HG03558 (cell line): ENCODE results near the gene GSAP.
"Not testable (repeated sequence)": the region's sequence is repeated elsewhere in the genome, so short reads cannot be mapped to it uniquely, and the experiment has no call there.

Source experiments
- ATAC-seq: cut with Tn5 transposase; IDR thresholded peaks from one replicate; pipeline ENCODE4 v1.9.1; 2021; ENCODE audit warnings: moderate number of reproducible peaks; ENCODE audit not compliant: unreplicated experiment; ENCODE audit errors: extremely low read depth

The GSAP gene

DNA sequence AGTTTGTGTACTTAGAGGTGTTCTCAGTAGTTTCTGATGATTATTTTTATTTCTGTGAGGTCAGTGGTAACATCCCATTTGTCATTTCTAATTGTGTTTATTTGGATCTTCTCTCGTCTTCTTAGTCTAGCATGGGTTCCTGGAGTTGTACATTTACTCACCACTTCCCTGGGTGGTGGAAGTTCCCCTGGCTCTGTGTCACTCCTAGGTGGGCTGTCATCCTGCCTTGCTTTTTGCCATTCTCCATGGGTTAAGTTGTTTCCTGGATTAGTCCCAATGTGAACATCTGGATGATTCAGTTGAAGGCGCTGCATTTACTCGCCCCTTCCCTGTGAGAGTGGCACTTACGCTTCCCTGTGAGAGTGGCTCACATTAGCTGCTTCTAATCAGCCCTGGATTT lies 48.2 kb downstream of the GSAP start:
- no peak for ATAC-seq

- no peak for ATAC-seq
Measured at GRCh38 chr7:77362905-77363304, 53.2 kb downstream of the GSAP start.

DNA sequence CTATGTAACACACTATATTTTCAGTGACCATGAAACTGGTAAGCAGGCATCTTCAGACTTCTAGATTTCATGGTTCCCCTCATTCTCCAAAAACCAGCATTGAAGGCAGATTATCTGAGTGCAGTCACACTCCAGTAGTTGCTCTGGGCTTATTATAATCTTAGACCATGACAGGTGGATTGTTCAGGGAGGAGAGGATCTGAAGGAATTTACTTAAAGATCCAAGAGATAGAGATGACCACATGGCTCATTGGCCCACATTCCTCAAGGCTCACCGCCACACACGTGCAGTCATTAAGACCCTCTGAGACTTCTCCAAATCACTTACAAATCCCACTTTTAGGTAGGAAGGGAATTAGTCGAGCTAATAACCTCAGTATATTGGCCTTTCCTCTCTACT lies 55.2 kb downstream of the GSAP start:
- no peak for ATAC-seq

DNA sequence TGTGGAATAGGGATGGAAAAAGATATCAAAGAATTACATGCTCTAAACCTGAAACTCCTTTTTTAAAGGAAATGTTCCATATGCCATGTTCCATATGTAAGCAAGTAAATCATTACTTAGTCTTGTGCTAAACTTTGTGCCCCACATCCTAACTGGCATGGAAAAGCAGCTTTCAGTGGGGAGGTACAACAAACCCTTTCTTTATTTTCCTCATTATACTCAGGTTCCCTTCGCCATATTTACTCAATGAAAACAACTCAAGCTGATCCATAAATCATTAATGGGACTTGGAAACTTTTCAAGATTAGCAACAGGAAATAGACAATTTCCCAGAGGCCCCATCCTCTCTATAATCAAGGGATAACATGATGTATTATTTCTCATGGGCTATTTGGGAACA lies 56.0 kb downstream of the GSAP start:
- ATAC-seq: no peak

DNA sequence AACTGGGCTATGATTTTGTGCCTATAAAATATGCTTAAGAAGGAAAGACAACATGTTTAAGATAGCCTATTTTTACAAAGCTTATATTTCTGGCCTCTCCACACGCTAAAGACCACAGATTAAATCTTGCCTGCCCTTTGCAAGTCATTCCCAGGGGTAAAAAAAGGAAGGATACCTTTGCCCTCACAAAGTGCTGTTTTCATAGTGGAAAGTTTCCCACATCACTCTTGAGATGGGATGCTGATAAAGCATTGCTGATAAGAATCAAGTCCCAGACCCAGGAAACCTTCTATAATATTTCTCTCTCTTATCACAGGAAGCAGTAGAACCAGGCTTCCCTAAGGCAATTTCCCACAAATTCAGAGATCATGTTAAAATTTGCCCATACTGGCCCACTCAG lies 56.5 kb downstream of the GSAP start:
- ATAC-seq: no peak

DNA sequence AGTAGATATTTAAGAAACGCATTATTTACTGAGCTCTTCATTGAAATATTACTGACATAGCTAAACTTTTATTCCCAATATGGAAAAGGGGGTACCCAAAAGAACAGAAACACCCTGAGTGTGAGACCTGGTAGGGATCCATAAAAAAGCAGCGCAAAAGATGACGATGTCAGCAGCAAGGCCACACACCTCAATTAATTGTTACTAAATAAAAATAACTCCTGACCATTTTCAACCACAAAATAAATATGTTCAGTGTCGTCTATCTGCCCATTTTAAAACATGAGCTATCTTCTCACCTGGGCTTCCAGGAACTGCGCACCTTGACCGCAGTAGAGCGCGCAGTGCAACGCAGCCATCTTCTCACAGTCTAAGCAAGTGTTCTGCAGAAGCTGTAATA lies 61.2 kb downstream of the GSAP start:
- ATAC-seq: no peak

GRCh38 chr7:77354484-77354883 lies 61.7 kb downstream of the GSAP start:
- no peak for ATAC-seq

GRCh38 chr7:77353911-77354310 lies 62.2 kb downstream of the GSAP start:
- ATAC-seq: no peak

DNA sequence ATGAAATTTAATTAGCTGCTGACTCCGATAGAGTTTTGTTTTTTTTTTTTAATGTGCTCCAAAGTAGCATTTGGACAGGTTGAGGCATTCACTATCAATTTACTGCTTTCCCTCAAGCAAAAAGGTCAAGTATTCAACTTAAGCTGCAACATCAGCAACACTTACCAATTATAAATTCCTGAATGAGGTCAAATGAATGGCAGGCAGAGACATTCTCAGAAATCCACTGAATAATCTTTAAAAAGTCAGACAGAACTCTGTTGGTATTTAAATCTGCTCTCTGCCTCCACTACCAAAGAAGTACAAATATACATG lies 62.8 kb downstream of the GSAP start:
- no peak for ATAC-seq

DNA sequence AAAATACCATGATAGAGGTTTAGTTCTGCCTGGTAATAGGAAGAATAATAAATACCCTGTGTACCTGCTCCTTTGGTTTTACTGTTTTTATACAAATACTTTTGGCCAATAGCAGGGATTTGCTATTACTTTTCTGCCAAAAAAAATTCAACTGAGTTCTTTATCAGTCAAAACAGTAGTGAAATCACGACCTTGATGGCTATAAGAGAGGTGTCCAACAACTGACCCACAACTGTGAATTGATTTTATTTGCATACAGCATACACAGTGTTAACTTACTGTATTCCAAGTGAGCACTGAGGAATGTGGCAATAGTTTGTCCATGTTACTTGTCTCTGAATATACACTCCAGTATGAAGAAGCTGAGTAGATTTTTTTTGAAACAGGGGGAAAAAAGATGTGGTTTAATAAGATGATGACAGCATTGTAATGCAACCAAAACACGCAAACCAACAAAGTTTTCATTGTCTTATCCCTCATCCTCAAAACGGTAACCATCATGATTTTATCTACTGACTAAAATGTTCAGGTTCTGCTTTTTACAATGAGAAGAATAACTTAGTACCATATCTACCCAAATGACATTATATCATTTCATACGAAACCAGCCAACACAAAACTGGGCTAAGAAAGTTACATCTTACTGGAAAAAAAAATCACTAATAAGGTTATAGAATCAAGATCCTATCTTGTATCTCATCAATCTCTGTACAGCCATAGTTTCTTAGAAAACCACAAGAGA lies 63.3 kb downstream of the GSAP start:
- no peak for ATAC-seq

- ATAC-seq: peak; percentile 89
Measured at GRCh38 chr7:77351539-77352004, 64.6 kb downstream of the GSAP start.

GRCh38 chr7:77349141-77349540 lies 67.0 kb downstream of the GSAP start:
- no peak for ATAC-seq

- no peak for ATAC-seq
Measured at GRCh38 chr7:77348371-77348813, 67.8 kb downstream of the GSAP start.

DNA sequence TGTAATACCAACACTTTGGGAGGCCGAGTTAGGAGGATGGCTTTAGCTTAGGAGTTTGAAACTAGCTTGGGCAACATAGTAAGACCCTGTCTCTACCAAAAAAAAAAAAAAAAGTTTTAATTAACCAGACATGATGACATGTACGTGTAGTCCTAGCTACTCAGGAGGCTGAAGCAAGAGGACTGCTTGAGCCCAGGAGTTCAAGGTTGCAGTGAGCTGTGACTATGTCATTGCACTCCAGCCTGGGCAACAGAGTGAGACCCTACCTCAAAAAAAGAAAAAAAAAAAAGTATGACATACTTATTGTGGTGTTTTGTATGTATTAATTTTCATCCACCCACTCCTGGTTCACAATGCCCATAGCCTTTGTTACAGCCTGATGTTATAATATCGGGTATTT lies 69.7 kb downstream of the GSAP start:
- ATAC-seq: no peak

DNA sequence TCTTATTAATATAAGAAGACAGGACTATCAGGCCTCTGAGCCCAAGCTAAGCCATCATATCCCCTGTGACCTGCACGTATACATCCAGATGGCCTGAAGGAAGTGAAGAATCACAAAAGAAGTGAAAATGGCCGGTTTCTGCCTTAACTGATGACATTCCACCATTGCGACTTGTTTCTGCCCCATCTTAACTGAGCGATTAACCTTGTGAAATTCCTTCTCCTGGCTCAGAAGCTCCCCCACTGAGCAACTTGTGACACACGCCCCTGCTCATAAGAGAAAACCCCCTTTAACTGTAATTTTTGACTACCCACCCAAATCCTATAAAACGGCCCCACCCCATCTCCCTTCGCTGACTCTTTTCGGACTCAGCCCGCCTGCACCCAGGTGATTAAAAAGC lies 70.7 kb downstream of the GSAP start:
- not testable (repeated sequence) for ATAC-seq

DNA sequence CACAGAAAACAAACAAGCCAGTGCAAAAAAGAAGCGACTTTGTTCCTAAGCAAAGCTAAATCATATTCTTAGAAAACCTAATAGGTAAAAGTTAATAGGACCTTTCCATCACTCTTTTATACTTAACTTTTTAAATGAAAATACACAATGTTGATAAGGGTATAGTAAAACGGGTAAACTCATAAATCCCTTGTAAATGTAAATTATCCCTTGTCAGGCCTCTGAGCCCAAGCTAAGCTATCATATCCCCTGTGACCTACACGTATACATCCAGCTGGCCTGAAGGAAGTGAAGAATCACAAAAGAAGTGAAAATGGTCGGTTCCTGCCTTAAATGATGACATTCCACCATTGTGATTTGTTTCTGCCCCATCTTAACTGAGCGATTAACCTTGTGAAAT lies 76.4 kb downstream of the GSAP start:
- no peak for ATAC-seq

DNA sequence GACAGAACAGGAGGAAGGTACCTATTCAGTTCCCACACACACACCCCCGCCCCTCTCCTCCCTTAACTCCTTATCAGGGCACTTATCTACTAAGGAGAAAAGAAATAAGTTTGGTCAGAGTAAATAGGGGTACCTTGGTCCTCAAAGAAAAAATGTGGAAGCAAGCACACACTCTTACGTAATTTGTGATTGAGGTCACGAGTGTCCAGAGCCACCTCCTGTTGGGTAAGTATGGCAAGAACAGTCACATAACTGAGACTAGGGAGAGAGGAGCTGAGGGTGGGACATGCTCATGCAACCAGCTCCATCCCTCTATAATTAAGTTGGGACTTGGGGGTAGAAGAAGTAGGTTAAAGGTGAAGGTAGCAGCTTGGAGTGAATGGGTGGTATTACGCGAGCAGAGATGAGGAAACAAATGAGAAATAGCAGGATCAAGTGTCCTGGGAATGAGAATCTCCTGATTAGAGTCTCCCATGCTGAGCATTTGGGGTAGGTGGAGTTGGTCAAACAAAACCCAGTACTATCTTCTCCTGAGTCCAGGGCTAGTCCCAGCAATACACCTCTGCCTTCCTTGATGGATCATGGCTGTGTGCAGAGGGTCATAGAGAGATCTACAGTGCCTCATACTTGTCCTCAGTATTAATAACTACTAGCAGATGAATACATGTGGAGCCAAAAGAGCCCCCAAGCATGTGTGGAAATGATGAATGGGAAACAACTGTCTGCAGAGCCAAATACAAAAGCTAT lies 77.1 kb downstream of the GSAP start:
- no peak for ATAC-seq

GRCh38 chr7:77338260-77338659 lies 77.9 kb downstream of the GSAP start:
- ATAC-seq: no peak

DNA sequence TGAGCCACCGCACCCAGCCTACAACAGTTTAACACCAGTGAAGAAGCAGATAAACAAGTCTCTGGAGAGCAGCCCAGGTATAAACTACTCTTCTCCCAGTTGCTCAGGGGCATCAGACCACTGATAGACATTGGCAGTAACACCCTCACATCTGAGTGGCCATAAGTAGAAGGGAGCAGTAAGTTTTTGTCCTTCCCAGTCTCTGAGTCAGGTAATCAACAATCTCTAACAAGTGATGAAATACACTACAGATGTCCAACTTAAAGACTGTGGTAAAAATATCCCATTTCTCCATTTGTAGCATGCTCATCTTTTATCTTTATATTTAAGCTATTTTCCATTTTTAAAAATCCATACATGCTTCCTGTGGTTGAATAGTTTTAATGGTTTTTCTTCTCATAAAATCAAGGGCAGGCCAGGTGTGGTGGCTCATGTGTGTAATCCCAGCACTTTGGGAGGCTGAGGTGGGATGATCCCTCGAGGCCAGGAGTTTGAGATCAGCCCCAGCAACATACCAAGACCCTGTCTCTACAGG lies 78.6 kb downstream of the GSAP start:
- no peak for ATAC-seq

DNA sequence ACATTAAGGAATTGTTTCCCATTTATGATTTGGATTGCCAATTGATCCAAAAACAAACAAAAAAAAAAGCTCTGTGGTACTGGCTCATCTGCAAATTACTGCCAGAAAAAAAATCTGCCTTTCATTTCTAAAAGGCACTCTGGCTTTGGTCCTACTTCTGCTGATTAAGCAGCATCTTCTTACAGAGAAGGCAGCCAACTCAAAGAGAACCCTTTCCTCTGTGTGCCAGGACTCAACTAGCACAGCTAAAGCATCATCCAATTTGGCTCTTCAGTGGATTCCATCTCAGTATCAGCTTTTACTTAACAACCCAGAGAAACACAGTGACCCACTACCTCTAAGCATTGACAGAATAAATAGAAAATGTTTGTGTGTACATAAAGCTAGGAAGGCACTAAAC lies 80.6 kb downstream of the GSAP start:
- ATAC-seq: no peak

DNA sequence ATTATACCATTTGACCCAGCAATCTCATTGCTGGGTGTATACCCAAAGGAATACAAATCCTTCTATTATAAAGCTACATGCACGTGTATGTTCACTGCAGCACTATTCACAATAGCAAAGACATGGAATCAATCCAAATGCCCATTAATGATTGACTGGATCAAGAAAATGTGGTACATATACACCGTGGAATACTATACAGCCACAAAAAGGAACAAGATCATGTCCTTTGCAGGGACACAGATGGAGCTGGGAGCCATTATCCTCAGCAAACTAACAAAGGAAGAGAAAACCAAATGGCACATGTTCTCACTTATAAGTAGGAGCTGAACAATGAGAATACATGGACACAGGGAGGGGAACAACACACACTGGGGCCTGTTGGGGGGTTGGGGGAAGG lies 82.1 kb downstream of the GSAP start:
- not testable (repeated sequence) for ATAC-seq
